Psoas muscle (tissue), 8 donors: ENCODE measurements around the gene CBX6. TPM values are rescaled to one million over a fixed set of nuclear protein-coding genes. Genes with fewer than 3 reads are reported as not detected.

ENCODE experiments used
- ATAC-seq, 4 donors: fragments of 200-7000 bp; cut with Tn5 transposase; one replicate each; pipeline ENCODE4 v1.9.1; 2020; ENCODE audit warnings: moderate library complexity in 3 of 4, mild to moderate bottlenecking in 2 of 4
- DNase-seq, 2 donors: peaks; one replicate each; pipeline ENCODE4 v3.0.0-alpha.2; 2020
- H3K27ac ChIP-seq: fragments of 200-600 bp; one replicate; pipeline ENCODE4 v1.8.0; 2022
- H3K27me3 ChIP-seq, 3 donors: fragments of 200-600 bp in 1 of 3; one replicate each; pipeline versions ENCODE4 v1.6.1 to v1.8.0; 2013 to 2022; ENCODE audit warnings: low read length in 2 of 3, mild to moderate bottlenecking in 2 of 3, moderate library complexity in 1 of 3; ENCODE audit not compliant: insufficient read depth in 3 of 3
- H3K36me3 ChIP-seq, 2 donors: fragments of 200-600 bp in 1 of 2; one replicate each; pipeline versions ENCODE4 v1.6.1 to v1.8.0; 2013 to 2022; ENCODE audit warnings: low read depth in 1 of 2, mild to moderate bottlenecking in 1 of 2, moderate library complexity in 1 of 2; ENCODE audit not compliant: insufficient read depth in 1 of 2
- H3K4me1 ChIP-seq: fragments of 200-600 bp; one replicate; pipeline ENCODE4 v1.8.0; 2022
- H3K4me3 ChIP-seq: fragments of 200-600 bp; one replicate; pipeline ENCODE4 v1.8.0; 2022; ENCODE audit warnings: mild to moderate bottlenecking
- H3K9me3 ChIP-seq: fragments of 200-600 bp; one replicate; pipeline ENCODE4 v1.8.0; 2022
- WGBS, 3 donors: extraction: QIAGEN DNeasy Blood & Tissue Kit; methylation state at CpG; one replicate each; pipeline versions ENCODE4 v1.1.6 to v1.1.7; 2013; 5-methylcytosine and 5-hydroxymethylcytosine counted together
- intact Hi-C, 2 donors: fragments of 100-400 bp; cut with DNase I; formaldehyde crosslinking; loops; one replicate each; pipeline versions ENCODE4 v1.11.0 to v1.14.2; 2022
- polyA plus RNA-seq, 3 donors: library from polyadenylated mRNA; stranded (reverse); fragments of 200-250 nt; gene quantifications; one replicate each; pipeline ENCODE4 v1.2.3, GENCODE V29; 2013
- total RNA-seq, 4 donors: library from RNA; stranded (reverse); fragmentation: NEBNext Ultra II Directional in 2 of 4; extraction: Animal tissue kit (Norgen Biotek cat#: 25700) in 2 of 4; gene quantifications; one replicate each; pipeline versions ENCODE4 v1.2.1 to v1.2.4, GENCODE V29; 2021 to 2023
- TF ChIP-seq, protein P1 (sequence below): fragments of 200-600 bp; IDR thresholded peaks from one replicate; pipeline ENCODE4 v1.8.0; 2022; ENCODE audit warnings: antibody characterized with exemption
- donor health status: healthy with polysubstance abuse.
- donor health status: DM: no; HTN: no; CAD: no; lungs with moderate emphysema.
- donor health status: Bipolar disorder and iron deficiency.
- donor health status: healthy.
- donor health status: DM: yes; HTN: yes; CAD: no.
- donor health status: DM: no; HTN: no; CAD: no.
- donor health status: DM: no; HTN: no; CAD: no.
- donor health status: DM: yes; HTN: yes; CAD: no.

The CBX6 gene
- total and polyA plus RNA-seq, 7 donors = 5.2 to 21.0 (median 17.1) TPM

DNA sequence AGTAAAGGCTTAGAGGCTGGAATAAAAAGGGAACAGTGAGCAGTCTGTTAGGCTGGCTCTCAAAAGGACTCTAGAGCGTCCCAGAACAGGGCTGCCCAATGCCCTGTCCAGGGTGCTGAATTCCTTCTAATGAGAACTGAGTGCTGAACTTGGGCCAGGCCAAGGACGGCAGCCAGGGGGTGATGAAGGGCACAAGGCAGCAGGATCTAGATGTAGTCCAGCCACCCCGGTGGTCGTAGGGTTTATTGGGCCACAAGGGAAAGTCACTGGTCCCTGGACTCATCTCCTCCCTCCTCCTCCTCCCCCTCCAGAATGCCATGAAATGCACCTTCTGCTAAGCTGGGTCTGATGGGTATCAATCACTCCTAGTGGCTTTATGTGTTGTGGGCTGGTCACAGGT lies 47.4 kb downstream of the CBX6 start:
- peak in 1 of 2 donors; percentile 37 for DNase-seq
- intact Hi-C loops = no loop called here
- Histone ChIP-seq H3K9me3 (no peaks in the 10 kb centered on the region), H3K27me3 (peaks cover 0 to 14% (median 0%) of the 10 kb centered on the region in 3 donors), H3K4me1 (no peaks in the 10 kb centered on the region), H3K4me3 (no peak overlapping the region), H3K36me3 (no peaks in the 10 kb centered on the region), H3K27ac (no peak overlapping the region)
- peak in 2 of 4 donors; percentile 59 to 64 for ATAC-seq
- TF ChIP-seq, protein P1, sequence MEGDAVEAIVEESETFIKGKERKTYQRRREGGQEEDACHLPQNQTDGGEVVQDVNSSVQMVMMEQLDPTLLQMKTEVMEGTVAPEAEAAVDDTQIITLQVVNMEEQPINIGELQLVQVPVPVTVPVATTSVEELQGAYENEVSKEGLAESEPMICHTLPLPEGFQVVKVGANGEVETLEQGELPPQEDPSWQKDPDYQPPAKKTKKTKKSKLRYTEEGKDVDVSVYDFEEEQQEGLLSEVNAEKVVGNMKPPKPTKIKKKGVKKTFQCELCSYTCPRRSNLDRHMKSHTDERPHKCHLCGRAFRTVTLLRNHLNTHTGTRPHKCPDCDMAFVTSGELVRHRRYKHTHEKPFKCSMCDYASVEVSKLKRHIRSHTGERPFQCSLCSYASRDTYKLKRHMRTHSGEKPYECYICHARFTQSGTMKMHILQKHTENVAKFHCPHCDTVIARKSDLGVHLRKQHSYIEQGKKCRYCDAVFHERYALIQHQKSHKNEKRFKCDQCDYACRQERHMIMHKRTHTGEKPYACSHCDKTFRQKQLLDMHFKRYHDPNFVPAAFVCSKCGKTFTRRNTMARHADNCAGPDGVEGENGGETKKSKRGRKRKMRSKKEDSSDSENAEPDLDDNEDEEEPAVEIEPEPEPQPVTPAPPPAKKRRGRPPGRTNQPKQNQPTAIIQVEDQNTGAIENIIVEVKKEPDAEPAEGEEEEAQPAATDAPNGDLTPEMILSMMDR = no peak
- WGBS, 3 donors = 0 to 3% (median 0%) methylated on average over 4 of the region's 4 CpGs

GRCh38 chr22:38823637-38824036 lies 48.4 kb downstream of the CBX6 start:
- TF ChIP-seq, protein P1 = no peak
- DNase-seq = no peak
- H3K9me3 ChIP-seq = no peaks in the 10 kb centered on the region
- no peak overlapping the region for H3K27ac ChIP-seq
- no peak for ATAC-seq
- H3K4me3 ChIP-seq = no peak overlapping the region
- 68 to 85% (median 75%) methylated on average over 2 of the region's 2 CpGs for WGBS, 3 donors
- peaks cover 0 to 14% (median 0%) of the 10 kb centered on the region in 3 donors for H3K27me3 ChIP-seq
- intact Hi-C loops = no loop called here
- no peaks in the 10 kb centered on the region for H3K4me1 ChIP-seq
- no peaks in the 10 kb centered on the region for H3K36me3 ChIP-seq

GRCh38 chr22:38823076-38823475 lies 48.9 kb downstream of the CBX6 start:
- Histone ChIP-seq H3K4me1 (no peaks in the 10 kb centered on the region), H3K27ac (no peak overlapping the region), H3K36me3 (no peaks in the 10 kb centered on the region), H3K27me3 (peaks cover 0 to 11% (median 0%) of the 10 kb centered on the region in 3 donors), H3K4me3 (no peak overlapping the region), H3K9me3 (no peaks in the 10 kb centered on the region)
- TF ChIP-seq, protein P1 = no peak
- no peak for DNase-seq
- 83 to 84% (median 84%) methylated on average over 4 of the region's 4 CpGs for WGBS, 3 donors
- ATAC-seq = no peak
- intact Hi-C loops = no loop called here

- no peaks in the 10 kb centered on the region for H3K36me3 ChIP-seq
- H3K4me3 ChIP-seq = no peak overlapping the region
- no peak for ATAC-seq
- peaks cover 0 to 2% (median 0%) of the 10 kb centered on the region in 3 donors for H3K27me3 ChIP-seq
- no peaks in the 10 kb centered on the region for H3K4me1 ChIP-seq
- no peaks in the 10 kb centered on the region for H3K9me3 ChIP-seq
- no peak overlapping the region for H3K27ac ChIP-seq
- WGBS, 3 donors = 71 to 75% (median 72%) methylated on average over 8 of the region's 8 CpGs
- TF ChIP-seq, protein P1 = no peak
- intact Hi-C loops = no loop called here
- no peak for DNase-seq
Observed at GRCh38 chr22:38820020-38820419, 52.0 kb downstream of the CBX6 start.

DNA sequence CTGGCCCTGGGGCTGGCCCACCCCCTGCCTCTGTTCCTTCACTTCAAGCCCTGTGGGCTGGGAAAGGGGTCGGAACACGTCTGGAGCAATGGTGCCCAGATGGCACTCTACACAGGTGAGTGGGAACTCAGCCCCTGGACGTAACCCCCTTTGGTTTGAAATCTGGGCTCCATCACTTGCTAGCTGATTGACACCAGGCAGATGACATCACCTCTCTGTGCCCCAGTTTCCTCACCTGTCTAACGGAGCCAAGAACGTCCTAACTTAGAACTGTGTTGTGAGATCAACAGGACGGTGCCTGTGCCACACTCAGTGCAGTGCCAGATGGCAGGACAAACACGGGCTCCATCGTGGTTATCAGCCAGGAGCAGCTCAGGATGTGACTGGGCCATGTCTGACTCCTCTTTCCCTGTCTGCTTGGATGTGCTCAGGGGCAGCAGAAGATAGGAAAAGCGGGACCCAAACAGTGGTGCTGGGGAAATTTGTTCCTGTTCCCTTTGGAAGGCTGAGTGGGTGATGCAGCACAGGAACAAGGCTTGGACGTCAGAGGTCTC lies 52.6 kb downstream of the CBX6 start:
- H3K27ac ChIP-seq = no peak overlapping the region
- H3K27me3 ChIP-seq = peaks cover 0 to 2% (median 0%) of the 10 kb centered on the region in 3 donors
- ATAC-seq = no peak
- no peaks in the 10 kb centered on the region for H3K4me1 ChIP-seq
- intact Hi-C loops = no loop called here
- no peaks in the 10 kb centered on the region for H3K36me3 ChIP-seq
- no peak overlapping the region for H3K4me3 ChIP-seq
- TF ChIP-seq, protein P1 = no peak
- DNase-seq = no peak
- H3K9me3 ChIP-seq = no peaks in the 10 kb centered on the region
- 56 to 71% (median 64%) methylated on average over 10 of the region's 10 CpGs for WGBS, 3 donors
